GM23248 (cell line): ENCODE data around the gene RBM10.

Source experiments
- EZH2 ChIP-seq: fragments of 200-600 bp; sonication (generic); IDR thresholded peaks from 2 replicates; pipeline ENCODE4 v1.6.1; 2018; ENCODE audit warnings: antibody characterized with exemption, mild to moderate bottlenecking; ENCODE audit not compliant: insufficient read depth, poor library complexity, severe bottlenecking
- EZH2phosphoT487 ChIP-seq: fragments of 200-600 bp; sonication (generic); IDR thresholded peaks from 2 replicates; pipeline ENCODE4 v1.6.1; 2018; ENCODE audit warnings: antibody characterized with exemption, moderate library complexity, mild to moderate bottlenecking, low read depth; ENCODE audit not compliant: insufficient read depth

GRCh38 chrX:47172549-47172948 lies 27.5 kb downstream of the RBM10 start:
- no peak for TF ChIP-seq EZH2
- TF ChIP-seq EZH2phosphoT487: no peak
